ENCODE measurements around the gene CDY1B.
"Not testable (repeated sequence)": the region's sequence is repeated elsewhere in the genome, so short reads cannot be mapped to it uniquely, and the experiment has no call there.

CDY1B gene, protein sequence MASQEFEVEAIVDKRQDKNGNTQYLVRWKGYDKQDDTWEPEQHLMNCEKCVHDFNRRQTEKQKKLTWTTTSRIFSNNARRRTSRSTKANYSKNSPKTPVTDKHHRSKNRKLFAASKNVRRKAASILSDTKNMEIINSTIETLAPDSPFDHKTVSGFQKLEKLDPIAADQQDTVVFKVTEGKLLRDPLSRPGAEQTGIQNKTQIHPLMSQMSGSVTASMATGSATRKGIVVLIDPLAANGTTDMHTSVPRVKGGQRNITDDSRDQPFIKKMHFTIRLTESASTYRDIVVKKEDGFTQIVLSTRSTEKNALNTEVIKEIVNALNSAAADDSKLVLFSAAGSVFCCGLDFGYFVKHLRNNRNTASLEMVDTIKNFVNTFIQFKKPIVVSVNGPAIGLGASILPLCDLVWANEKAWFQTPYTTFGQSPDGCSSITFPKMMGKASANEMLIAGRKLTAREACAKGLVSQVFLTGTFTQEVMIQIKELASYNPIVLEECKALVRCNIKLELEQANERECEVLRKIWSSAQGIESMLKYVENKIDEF

DNA sequence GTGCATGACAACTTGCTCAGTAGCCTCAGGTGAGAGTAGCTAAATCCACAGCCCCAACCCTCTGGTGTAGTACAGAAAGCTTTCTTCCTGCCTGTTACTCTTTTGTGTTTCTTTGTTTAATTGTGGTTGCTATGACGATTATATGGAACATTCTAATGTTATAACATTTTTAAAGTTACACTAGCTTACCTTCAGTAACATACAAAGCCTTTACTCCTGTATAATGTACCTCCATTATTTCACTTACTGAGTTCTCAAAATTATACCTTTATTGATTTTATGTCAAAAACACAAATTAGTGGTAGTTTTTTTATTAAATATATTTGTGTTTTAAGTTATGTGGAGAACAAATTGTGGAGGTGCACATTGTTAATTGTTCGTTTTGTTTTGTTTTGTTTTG, at the start of gene CDY1B:
TSS of gene CDY1B (minus strand) at position 101 of the 400 bp plus-strand sequence. CDS start 331 bp downstream, outside the sequence.
- not testable (repeated sequence) for DNase-seq

DNA sequence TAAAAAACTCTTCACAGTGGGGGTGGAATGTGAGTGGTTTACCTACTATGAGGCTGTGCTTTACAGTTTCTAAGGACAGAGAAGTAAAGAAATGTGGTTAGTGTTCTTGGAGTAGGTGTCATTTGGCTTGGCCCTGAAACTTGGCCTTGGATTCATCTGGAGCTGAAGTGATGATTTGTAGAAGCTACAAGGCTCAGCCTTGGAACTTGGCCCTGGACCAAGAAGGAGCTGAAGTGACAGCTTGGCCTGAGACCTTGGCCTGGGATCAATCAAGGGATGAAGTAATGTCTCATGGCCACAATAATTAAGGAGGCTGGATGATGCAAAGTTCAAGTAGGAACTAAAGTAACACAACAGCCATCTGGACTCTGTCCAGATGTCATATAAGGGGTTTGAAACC, 1.7 kb upstream of the CDY1B start:
- DNase-seq = not testable (repeated sequence)

DNA sequence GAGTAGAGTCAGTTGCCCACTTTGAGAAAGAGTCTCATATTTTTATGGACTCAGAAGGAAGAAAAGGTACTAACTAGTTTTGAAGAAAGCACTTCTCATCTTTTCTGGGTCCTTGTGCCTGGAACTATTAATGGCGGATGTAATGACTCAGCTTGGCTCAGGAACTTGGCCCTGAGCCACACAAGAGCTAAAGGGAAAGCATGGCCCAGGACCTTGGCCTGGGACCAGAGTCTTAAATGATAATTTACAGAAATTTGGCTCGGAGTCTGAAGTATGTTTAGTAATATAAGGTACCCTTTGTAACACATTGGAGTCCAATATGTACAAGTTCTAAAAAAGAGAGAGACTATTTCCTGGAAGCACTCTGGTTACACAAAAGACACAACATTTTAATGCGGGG, 4.6 kb downstream of the CDY1B start:
- DNase-seq = not testable (repeated sequence)

DNA sequence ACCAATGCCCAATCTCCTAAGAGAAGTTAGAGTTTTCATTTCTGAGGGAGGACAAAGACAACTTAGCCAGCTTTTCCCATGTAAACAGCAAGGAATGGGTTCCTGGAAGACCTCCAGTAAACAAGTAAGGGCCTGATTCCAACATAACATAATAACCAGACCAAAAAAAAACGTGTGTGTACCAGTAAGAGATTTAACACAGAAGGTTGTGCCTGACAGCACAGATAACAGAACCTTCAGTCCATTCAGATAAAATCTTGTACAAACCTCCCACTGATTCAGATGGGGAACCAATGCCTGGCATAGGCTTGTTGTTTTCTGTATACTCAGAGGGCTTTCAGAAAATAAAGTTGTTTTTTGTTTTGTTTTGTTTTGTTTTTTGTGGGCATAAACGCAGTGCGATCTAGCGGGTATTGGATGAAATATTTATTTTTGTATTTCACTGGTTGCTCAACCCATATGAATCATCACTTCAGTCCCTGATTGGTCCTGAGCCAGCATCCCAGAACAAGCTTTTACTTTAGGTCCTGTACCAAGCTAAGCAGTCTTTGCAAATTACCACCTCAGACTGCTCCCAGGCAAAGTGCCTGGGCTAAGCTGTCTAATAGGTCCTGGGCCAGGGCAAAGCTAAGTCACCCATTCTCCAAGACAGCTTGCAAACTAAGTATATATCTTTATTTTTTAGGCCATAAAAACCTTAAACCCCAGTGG, 8.7 kb downstream of the CDY1B start:
- DNase-seq = not testable (repeated sequence)

DNA sequence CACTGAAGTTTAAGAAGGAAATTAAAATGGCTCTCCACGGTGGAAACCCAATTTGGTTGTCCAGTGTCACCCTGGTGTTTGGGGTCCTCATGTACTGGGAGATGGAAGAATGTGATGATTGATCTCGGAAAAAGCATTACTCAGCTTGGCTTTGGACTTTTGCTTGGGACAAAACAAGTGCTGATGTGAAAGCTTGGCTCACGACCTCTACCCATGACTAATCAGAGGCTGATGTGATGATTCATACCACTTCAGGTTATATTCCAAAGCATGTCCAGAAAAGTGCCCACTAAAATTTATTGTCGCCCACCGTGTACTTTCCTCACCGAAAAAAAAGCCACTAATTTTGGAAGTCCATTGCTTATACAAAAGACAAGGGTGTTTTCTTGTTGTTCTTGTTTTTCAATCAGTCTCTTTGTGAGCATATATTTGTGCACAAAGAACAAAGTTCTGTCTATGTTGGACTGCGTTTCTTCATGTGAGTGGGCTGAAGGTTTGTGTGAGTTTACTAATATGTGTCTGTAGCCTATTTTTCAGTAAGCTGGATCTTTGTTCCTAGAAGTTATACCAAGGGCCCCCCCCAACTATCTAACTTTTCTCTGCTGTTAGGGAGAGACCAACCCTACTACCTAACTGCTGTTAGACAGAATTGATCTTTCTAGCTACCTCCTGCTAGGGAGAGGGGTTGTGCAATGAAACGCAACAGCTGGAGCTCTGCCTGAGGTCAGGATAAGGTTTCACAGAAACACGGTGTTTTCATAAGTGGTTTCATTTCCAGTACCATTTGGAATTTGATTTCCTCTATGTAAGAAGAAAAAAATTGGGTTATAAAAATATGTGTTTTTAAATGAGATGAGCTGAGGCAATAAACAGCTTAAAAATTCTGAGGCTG, 21.4 kb downstream of the CDY1B start:
- not testable (repeated sequence) for DNase-seq

All from NCI-H526 treated with DMSO at 0.1 percent for 48 hours (cell line).